HG02973 (cell line): Measurements from ENCODE around the gene KIF25.

ENCODE experiments used
- ATAC-seq: cut with Tn5 transposase; IDR thresholded peaks from one replicate; pipeline ENCODE4 v1.9.1; 2021; ENCODE audit warnings: moderate library complexity; ENCODE audit not compliant: unreplicated experiment

The KIF25 gene

GRCh38 chr6:168015482-168016175 is 18.2 kb downstream of the KIF25 start:
- ATAC-seq: no peak

DNA sequence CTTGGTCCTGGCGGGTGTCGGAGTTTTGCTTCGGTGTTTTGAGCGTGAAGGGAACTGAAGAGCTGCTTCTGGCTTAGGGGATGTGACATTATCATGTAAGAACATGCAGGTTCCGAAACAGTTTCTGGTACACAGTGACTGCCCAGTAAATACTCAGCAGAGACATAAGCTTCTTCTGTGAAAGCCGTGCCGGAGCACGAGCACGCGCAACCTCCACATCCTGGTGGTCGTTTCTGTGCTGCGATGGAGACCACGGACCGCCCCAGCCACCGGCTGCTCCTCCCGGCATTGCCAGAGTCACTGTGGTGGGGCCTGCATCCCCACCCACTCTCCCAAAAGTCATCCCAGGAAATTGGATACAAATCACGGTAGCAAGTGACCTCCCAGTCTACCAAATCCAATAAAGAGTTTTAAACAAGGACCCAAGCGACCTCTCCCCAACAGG is 18.7 kb downstream of the KIF25 start:
- ATAC-seq: no peak

GRCh38 chr6:168016721-168017525 is 19.5 kb downstream of the KIF25 start:
- no peak for ATAC-seq

GRCh38 chr6:168017629-168018028 is 20.2 kb downstream of the KIF25 start:
- ATAC-seq: no peak

GRCh38 chr6:168018664-168019063 is 21.2 kb downstream of the KIF25 start:
- no peak for ATAC-seq

- ATAC-seq: no peak
These were observed 22.8 kb downstream of the KIF25 start for GRCh38 chr6:168020242-168020641.

GRCh38 chr6:168021581-168021980 is 24.1 kb downstream of the KIF25 start:
- no peak for ATAC-seq

DNA sequence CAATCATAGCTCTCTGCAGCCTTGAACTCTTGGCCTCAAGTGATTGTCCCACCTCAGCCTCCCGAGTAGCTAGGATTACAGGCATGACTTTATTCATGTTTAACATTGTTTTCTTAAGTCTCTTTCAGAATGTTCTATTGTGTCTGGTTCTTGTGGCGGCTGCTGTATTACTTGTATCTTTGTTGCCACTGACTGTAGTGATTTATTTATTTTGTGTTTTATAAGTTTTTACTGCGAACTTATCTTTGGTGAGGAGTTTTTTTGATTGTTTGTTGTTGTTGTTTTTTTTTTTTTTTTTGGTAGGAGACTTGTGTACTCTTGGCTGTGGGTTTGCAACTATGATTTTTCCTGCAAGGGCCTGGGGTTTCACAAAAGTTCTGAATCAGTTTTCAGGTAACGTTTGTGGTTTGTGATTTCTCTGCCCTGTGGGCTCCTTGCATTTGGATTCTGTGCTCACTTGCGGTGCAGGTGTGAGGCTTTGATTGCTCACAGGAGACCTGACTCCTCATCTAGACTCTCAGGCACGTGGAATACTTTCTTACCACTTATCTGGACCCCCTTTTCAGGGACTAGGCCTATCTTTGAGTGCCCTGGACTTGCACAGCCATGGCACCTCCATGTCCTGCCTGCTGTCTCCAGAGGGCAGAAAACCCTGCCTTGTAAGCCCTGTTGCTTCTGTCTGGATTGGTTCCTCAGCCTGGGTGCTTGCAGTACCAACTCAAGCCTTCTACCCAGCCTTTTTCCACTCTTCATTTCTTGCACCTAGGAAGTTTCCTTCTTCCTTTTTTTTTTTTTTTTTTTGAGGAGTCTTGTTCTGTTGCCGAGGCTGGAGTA is 25.2 kb downstream of the KIF25 start:
- no peak for ATAC-seq

GRCh38 chr6:168024951-168025510 is 27.6 kb downstream of the KIF25 start:
- ATAC-seq: no peak

GRCh38 chr6:168025831-168026710 is 28.6 kb downstream of the KIF25 start:
- no peak for ATAC-seq

- no peak for ATAC-seq
These were observed 29.5 kb downstream of the KIF25 start for GRCh38 chr6:168026925-168027324.

DNA sequence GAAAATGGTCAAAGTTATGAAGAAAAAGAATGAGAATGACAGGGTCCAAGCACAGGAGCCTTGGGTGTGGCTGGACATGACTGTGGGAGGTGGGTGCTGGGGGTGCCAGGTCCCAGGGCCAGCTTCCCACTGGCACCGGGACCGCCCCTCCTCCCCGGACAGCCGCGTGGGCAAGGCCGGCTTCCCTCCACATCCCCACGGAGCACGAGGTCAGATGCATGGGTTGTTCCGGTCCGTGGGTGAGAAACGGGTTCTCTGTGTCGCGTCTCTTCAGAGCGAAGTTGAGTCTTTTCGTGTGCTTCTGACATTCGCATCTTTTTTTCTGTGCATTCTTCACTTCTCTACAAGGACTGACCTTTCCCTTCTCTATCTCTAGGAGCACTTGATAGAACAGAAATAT is 30.1 kb downstream of the KIF25 start:
- no peak for ATAC-seq

GRCh38 chr6:168028181-168028580 is 30.7 kb downstream of the KIF25 start:
- ATAC-seq: no peak

DNA sequence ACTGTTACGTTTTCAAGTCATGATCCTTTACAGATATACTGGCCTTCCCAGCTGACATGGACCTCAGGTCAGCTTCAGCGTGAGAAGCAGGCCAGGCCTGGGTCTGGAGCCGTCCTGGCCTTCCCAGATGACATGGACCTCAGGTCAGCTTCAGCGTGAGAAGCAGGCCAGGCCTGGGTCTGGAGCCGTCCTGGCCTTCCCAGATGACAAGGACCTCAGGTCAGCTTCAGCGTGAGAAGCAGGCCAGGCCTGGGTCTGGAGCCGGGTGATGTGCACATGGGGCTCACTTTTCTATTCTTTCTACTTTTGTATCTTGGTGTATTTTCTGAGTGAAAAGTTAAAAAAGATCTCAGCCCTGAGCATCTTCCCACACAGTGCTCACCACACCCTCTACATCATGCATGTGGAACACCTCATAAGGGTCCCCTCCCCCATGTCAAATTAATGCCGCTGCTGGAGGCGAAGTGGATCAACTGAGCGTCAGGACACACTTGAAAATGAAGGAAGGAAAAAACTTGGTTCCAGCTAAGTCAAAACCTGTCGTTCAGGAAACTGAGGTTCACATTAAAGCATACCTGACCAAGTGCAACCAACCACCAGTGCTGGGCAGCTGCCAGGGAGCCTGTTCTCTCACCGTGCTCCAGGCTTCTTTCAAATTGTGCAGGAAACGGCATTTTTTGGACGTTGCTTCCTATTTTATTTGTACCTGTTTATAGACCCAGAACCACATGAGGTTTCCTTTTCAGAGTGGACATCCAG is 32.2 kb downstream of the KIF25 start:
- no peak for ATAC-seq

DNA sequence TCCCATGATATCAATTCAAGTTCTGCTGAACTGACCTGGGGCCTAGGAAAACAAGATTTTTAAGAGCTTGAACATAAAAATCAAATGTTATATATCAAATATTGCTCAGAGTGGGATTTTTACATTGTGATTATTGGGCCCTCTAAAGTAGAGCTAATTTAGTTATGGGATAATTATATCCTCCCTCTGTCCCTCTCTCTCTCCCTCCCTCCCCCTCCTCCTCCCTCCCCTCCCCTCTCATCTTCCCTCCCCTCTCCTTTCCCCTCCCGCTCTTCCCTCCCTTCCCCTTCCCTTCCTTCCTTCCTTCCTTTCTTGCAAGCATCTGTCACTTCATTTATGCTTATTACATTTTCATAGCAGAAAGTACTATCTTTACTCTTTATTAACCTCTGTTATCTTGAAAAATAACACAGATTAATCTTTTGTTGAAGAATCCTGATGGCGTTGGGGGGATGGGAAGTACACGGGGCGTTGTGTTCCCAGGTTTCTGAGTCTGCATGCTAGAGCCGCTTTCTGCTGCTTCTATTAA is 32.8 kb downstream of the KIF25 start:
- no peak for ATAC-seq

DNA sequence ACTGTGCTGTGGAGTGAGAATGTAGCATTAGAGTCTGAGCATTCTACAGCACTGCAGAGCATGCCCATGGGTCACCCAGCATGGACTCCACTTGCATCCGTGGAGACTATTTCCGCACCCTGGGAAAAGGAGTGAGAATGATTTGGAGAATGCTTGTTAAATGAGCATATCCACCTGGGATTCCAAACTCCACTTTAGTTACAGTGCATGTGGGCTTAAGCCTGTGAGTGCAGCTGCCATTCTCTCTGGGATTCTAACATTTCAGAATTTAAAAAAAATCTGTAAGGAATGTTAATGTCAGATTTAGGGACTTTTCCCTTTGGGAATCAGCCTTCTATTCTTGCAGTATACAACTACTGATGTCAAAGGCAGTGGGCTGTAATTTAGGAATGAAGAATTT is 33.4 kb downstream of the KIF25 start:
- ATAC-seq: no peak

GRCh38 chr6:168031411-168031971 is 34.0 kb downstream of the KIF25 start:
- no peak for ATAC-seq

GRCh38 chr6:168032005-168032760 is 34.7 kb downstream of the KIF25 start:
- ATAC-seq: no peak
